ENCODE results near the gene GPD1.

GPD1 gene

DNA sequence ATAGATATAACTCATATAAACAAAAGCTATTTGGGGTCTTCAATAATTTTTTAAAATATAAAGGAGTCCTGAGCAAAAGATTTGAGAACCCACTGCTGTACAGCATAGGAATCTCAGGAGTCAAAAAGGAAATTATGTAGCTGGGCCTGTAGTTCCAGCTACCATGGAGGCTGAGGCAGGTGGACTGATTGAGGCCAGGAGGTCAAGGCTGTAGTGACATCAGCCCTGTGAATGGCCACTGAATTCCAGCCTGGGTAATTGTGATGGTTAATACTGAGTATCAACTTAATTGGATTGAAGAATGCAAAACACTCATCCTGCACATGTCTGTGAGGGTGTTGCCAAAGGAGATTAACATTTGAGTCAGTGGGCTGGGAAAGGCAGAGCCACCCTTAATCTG is 52.8 kb downstream of the GPD1 start:
- DNase-seq (ENCODE audit: low read depth): no peak
- TF ChIP-seq, protein P1, sequence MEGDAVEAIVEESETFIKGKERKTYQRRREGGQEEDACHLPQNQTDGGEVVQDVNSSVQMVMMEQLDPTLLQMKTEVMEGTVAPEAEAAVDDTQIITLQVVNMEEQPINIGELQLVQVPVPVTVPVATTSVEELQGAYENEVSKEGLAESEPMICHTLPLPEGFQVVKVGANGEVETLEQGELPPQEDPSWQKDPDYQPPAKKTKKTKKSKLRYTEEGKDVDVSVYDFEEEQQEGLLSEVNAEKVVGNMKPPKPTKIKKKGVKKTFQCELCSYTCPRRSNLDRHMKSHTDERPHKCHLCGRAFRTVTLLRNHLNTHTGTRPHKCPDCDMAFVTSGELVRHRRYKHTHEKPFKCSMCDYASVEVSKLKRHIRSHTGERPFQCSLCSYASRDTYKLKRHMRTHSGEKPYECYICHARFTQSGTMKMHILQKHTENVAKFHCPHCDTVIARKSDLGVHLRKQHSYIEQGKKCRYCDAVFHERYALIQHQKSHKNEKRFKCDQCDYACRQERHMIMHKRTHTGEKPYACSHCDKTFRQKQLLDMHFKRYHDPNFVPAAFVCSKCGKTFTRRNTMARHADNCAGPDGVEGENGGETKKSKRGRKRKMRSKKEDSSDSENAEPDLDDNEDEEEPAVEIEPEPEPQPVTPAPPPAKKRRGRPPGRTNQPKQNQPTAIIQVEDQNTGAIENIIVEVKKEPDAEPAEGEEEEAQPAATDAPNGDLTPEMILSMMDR (conservative IDR thresholded peaks at IDR 0.05; ENCODE audit: control insufficient read depth, insufficient read depth, low read depth, low read length): no peak
- H3K4me3 ChIP-seq (ENCODE audit: control insufficient read depth, low read depth, low read length): no peak overlapping the region

DNA sequence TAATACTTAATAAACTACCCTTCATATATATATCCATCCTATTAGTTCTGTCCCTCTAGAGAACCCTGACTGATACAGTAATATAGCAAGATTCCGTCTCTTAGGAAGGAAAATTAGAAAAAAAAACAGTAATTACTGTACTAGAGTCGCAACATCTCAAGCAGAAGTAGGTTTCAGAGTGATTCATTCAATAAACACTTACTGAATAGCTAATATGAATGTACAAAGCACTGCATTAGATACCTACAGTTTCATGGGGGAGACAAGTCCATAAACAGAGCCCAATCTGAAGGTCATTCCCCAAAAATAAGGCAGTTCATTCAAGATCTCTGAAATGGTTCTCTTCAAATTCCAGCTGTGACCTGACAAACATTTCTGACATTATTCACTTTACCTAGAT is 53.5 kb downstream of the GPD1 start:
- TF ChIP-seq, protein P1 (conservative IDR thresholded peaks at IDR 0.05; ENCODE audit: control insufficient read depth, insufficient read depth, low read depth, low read length): no peak
- DNase-seq (ENCODE audit: low read depth): no peak
- no peak overlapping the region for H3K4me3 ChIP-seq (ENCODE audit: control insufficient read depth, low read depth, low read length)

DNA sequence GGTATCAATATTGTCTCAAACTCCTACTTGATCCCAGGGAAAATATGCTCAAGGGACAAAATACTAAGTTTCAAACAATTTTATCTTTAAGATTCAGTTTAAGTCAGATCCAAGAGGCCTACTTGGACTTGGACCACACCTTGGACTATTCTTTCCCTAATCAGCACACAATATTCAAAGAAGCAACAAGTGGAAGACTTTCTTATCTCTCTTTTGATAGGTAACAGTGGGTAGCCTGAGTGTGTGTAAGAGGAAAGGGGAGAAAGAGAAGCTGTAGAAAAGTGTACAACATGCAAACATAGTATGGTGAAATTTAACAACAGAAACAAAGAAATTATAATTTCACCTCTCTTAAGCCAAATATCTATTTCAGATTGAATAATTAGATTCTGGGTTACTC is 56.8 kb downstream of the GPD1 start:
- no peak overlapping the region for H3K4me3 ChIP-seq (ENCODE audit: control insufficient read depth, low read depth, low read length)
- DNase-seq (ENCODE audit: low read depth): no peak
- TF ChIP-seq, protein P1 (conservative IDR thresholded peaks at IDR 0.05; ENCODE audit: control insufficient read depth, insufficient read depth, low read depth, low read length): no peak
